ENCODE measurements around the gene TEAD3.
"Not testable (repeated sequence)": the region's sequence is repeated elsewhere in the genome, so short reads cannot be mapped to it uniquely, and the experiment has no call there.

The TEAD3 gene

GRCh38 chr6:35496841-35497570, at the start of gene TEAD3:
Gene TEAD3 (minus strand): TSS chr6:35497079.
- peak in 1 of 2 donors; percentile 34 for DNase-seq (ENCODE audit: low read depth in 2 of 2)

- DNase-seq (ENCODE audit: low read depth in 2 of 2) = no peak
These were observed 48.0 kb upstream of the TEAD3 start for GRCh38 chr6:35544769-35545361.

- DNase-seq (ENCODE audit: low read depth in 2 of 2) = no peak
These were observed 46.7 kb upstream of the TEAD3 start for GRCh38 chr6:35543459-35544193.

- no peak for DNase-seq (ENCODE audit: low read depth in 2 of 2)
These were observed 45.0 kb upstream of the TEAD3 start for GRCh38 chr6:35541836-35542235.

- no peak for DNase-seq (ENCODE audit: low read depth in 2 of 2)
These were observed 42.3 kb upstream of the TEAD3 start for GRCh38 chr6:35539223-35539622.

GRCh38 chr6:35535847-35536246, 39.0 kb upstream of the TEAD3 start:
- DNase-seq (ENCODE audit: low read depth in 2 of 2) = not testable (repeated sequence)

- no peak for DNase-seq (ENCODE audit: low read depth in 2 of 2)
These were observed 37.7 kb upstream of the TEAD3 start for GRCh38 chr6:35534407-35535170.

- DNase-seq (ENCODE audit: low read depth in 2 of 2) = no peak
These were observed 37.1 kb upstream of the TEAD3 start for GRCh38 chr6:35533981-35534380.

GRCh38 chr6:35532126-35532525, 35.2 kb upstream of the TEAD3 start:
- no peak for DNase-seq (ENCODE audit: low read depth in 2 of 2)

GRCh38 chr6:35524380-35525020, 27.6 kb upstream of the TEAD3 start:
- no peak for DNase-seq (ENCODE audit: low read depth in 2 of 2)

GRCh38 chr6:35522660-35523658, 26.1 kb upstream of the TEAD3 start:
- peak; percentile 49 to 59 for DNase-seq (ENCODE audit: low read depth in 2 of 2)

GRCh38 chr6:35522151-35522550, 25.3 kb upstream of the TEAD3 start:
- DNase-seq (ENCODE audit: low read depth in 2 of 2) = no peak

- DNase-seq (ENCODE audit: low read depth in 2 of 2) = no peak
These were observed 24.4 kb upstream of the TEAD3 start for GRCh38 chr6:35521235-35521634.

GRCh38 chr6:35519313-35520015, 22.6 kb upstream of the TEAD3 start:
- DNase-seq (ENCODE audit: low read depth in 2 of 2) = no peak

- DNase-seq (ENCODE audit: low read depth in 2 of 2) = no peak
These were observed 21.9 kb upstream of the TEAD3 start for GRCh38 chr6:35518566-35519312.

- DNase-seq (ENCODE audit: low read depth in 2 of 2) = not testable (repeated sequence)
These were observed 21.1 kb upstream of the TEAD3 start for GRCh38 chr6:35517978-35518377.

- no peak for DNase-seq (ENCODE audit: low read depth in 2 of 2)
These were observed 19.8 kb upstream of the TEAD3 start for GRCh38 chr6:35516712-35517111.

- not testable (repeated sequence) for DNase-seq (ENCODE audit: low read depth in 2 of 2)
These were observed 19.1 kb upstream of the TEAD3 start for GRCh38 chr6:35515939-35516338.

- no peak for DNase-seq (ENCODE audit: low read depth in 2 of 2)
These were observed 17.7 kb upstream of the TEAD3 start for GRCh38 chr6:35514587-35514986.
